Astrocyte (in vitro differentiated cells and primary cell): ENCODE measurements around the gene RTKN2.

Source experiments
- EZH2 ChIP-seq: IDR thresholded peaks from 2 replicates; pipeline ENCODE4 v1.6.1; 2012; ENCODE audit warnings: mild to moderate bottlenecking, low read length, inconsistent platforms; ENCODE audit not compliant: insufficient read depth
- TF ChIP-seq, protein P1 (sequence below): IDR thresholded peaks from 2 replicates; pipeline ENCODE4 v1.5.1; 2011; ENCODE audit warnings: low read depth, mild to moderate bottlenecking, inconsistent platforms, low read length, moderate library complexity; ENCODE audit not compliant: insufficient read depth

DNA sequence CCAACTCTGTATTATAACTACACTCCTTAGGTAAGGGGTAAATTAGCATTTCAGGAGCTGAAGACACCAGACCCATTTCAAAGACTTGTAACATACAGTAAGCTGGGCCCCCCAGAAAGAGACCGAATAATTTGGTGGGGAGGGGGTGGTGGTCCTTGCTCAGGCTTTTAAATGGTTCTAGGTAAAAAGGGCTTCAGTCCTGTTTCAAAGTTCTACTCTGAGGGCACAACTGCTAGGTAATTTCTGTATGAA, 73.0 kb downstream of the RTKN2 start:
- TF ChIP-seq, protein P1, sequence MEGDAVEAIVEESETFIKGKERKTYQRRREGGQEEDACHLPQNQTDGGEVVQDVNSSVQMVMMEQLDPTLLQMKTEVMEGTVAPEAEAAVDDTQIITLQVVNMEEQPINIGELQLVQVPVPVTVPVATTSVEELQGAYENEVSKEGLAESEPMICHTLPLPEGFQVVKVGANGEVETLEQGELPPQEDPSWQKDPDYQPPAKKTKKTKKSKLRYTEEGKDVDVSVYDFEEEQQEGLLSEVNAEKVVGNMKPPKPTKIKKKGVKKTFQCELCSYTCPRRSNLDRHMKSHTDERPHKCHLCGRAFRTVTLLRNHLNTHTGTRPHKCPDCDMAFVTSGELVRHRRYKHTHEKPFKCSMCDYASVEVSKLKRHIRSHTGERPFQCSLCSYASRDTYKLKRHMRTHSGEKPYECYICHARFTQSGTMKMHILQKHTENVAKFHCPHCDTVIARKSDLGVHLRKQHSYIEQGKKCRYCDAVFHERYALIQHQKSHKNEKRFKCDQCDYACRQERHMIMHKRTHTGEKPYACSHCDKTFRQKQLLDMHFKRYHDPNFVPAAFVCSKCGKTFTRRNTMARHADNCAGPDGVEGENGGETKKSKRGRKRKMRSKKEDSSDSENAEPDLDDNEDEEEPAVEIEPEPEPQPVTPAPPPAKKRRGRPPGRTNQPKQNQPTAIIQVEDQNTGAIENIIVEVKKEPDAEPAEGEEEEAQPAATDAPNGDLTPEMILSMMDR, result no peak
- TF ChIP-seq EZH2, result no peak
